HCT116 (cell line): ENCODE results near the gene STK32B. TPM values are rescaled to one million over a fixed set of nuclear protein-coding genes. Genes with fewer than 3 reads are reported as not detected.

Experiments used
- ATAC-seq: fragments of 200-7000 bp; cut with Tn5 transposase; 2 replicates; pipeline ENCODE4 v1.9.1; 2020; ENCODE audit warnings: mild to moderate bottlenecking, moderate library complexity
- BruUV-seq: library from RNA; stranded (reverse); fragments of 400-500 nt; replicated peaks from 2 replicates; lab custom pipeline; 2021; lab: Mats Ljungman, UMichigan
- CTCF ChIA-PET: fragments of 300-600 bp; sonication (Branson Sonifier 250); formaldehyde crosslinking; loops from one replicate; lab custom pipeline; 2021; ENCODE audit warnings: antibody characterized with exemption; lab: Charles Lee
- POLR2A ChIA-PET: fragments of 300-600, 350-600 bp; sonication (Branson Sonifier 250); formaldehyde crosslinking; loops from one replicate; lab custom pipeline; 2021; ENCODE audit warnings: antibody characterized with exemption; lab: Charles Lee
- RAD21 ChIA-PET, 2 experiments: fragments of 300-600 bp; sonication (Branson Sonifier 250); formaldehyde crosslinking; loops; one replicate each; lab custom pipeline; 2023; ENCODE audit warnings: low total read pairs in 2 of 2; ENCODE audit not compliant: uncharacterized antibody in 2 of 2, unreplicated experiment in 2 of 2, low non-redundant PET in 1 of 2; lab: Charles Lee
- DNase-seq: peaks from one replicate; pipeline ENCODE4 v3.0.0-alpha.2; 2010; ENCODE audit warnings: low read depth, low spot score
- H2AFZ ChIP-seq: fragments of 200-600 bp; shearing (Covaris generic), sonication (generic); 2 replicates; pipeline ENCODE4 v1.6.1; 2017; ENCODE audit warnings: low read depth, mixed run types, mixed read lengths, antibody characterized with exemption, low read length; ENCODE audit not compliant: poor library complexity, severe bottlenecking
- H3K27ac ChIP-seq: 2 replicates; pipeline ENCODE4 v1.5.1; 2012; ENCODE audit warnings: low read depth, low read length
- H3K27me3 ChIP-seq: fragments of 200-600 bp; sonication (generic); 2 replicates; pipeline ENCODE4 v1.6.1; 2016; ENCODE audit warnings: mixed run types, low read length, mixed read lengths; ENCODE audit not compliant: insufficient read depth
- H3K36me3 ChIP-seq, 2 experiments: fragments of 200-500 bp in 1 of 2; fragments of 200-600 bp in 1 of 2; sonication (Bioruptor generic) in 1 of 2; sonication (generic) in 1 of 2; 2 replicates each; pipeline versions ENCODE4 v1.5.1 to v1.6.1; 2014 to 2016; ENCODE audit warnings: low read length in 2 of 2, inconsistent platforms in 1 of 2, mixed read lengths in 1 of 2, mixed run types in 1 of 2; ENCODE audit not compliant: insufficient read depth in 2 of 2, control insufficient read depth in 1 of 2
- H3K4me1 ChIP-seq, 2 experiments: fragments of 200-600 bp in 1 of 2; sonication (generic) in 1 of 2; 2 replicates each; pipeline versions ENCODE4 v1.5.1 to v1.6.1; 2012 to 2017; ENCODE audit warnings: low read length in 2 of 2, inconsistent platforms in 1 of 2, mild to moderate bottlenecking in 1 of 2, mixed read lengths in 1 of 2, mixed run types in 1 of 2, moderate library complexity in 1 of 2; ENCODE audit not compliant: insufficient read depth in 2 of 2, control insufficient read depth in 1 of 2
- H3K4me2 ChIP-seq: fragments of 200-600 bp; sonication (generic); 2 replicates; pipeline ENCODE4 v1.6.1; 2017; ENCODE audit warnings: mixed run types, low read length, mixed read lengths
- H3K4me3 ChIP-seq, 2 experiments: fragments of 200-600 bp in 1 of 2; sonication (generic) in 1 of 2; replicated peaks in 1 of 2; 2 replicates each; pipeline ENCODE4 v1.5.1; 2011 to 2016; ENCODE audit warnings: low read length in 2 of 2, control low read depth in 1 of 2, low read depth in 1 of 2, mild to moderate bottlenecking in 1 of 2, mixed read lengths in 1 of 2, mixed run types in 1 of 2
- H3K79me2 ChIP-seq: fragments of 200-600 bp; sonication (generic); 2 replicates; pipeline ENCODE4 v1.6.1; 2017; ENCODE audit warnings: mild to moderate bottlenecking, mixed run types, low read length, moderate library complexity, mixed read lengths; ENCODE audit not compliant: insufficient read depth
- H3K9ac ChIP-seq: fragments of 200-600 bp; sonication (generic); 2 replicates; pipeline ENCODE4 v1.6.1; 2016; ENCODE audit warnings: low read length, mixed read lengths
- H3K9me2 ChIP-seq: fragments of 200-600 bp; sonication (generic), shearing (Covaris generic); 2 replicates; pipeline ENCODE4 v1.6.1; 2017; ENCODE audit warnings: mixed run types, mild to moderate bottlenecking, moderate library complexity; ENCODE audit not compliant: insufficient read depth
- H3K9me3 ChIP-seq, 2 experiments: fragments of 200-500 bp in 1 of 2; fragments of 200-600 bp in 1 of 2; sonication (Bioruptor generic) in 1 of 2; sonication (generic) in 1 of 2; 2 replicates each; pipeline ENCODE4 v1.6.1; 2014 to 2017; ENCODE audit warnings: low read length in 2 of 2, mixed read lengths in 2 of 2, inconsistent platforms in 1 of 2, low read depth in 1 of 2, mild to moderate bottlenecking in 1 of 2, mixed run types in 1 of 2, moderate library complexity in 1 of 2; ENCODE audit not compliant: control insufficient read depth in 1 of 2, insufficient read depth in 1 of 2
- H4K20me1 ChIP-seq: fragments of 200-600 bp; sonication (generic), shearing (Covaris generic); 2 replicates; pipeline ENCODE4 v1.6.1; 2017; ENCODE audit warnings: mixed run types, mild to moderate bottlenecking, moderate library complexity; ENCODE audit not compliant: insufficient read depth
- EGR1 ChIP-seq: IDR thresholded peaks from 2 replicates; pipeline ENCODE4 v1.6.1; 2012; ENCODE audit warnings: low read depth
- EZH2phosphoT487 ChIP-seq: fragments of 200-600 bp; IDR thresholded peaks from 2 replicates; pipeline ENCODE4 v1.6.1; 2018; ENCODE audit warnings: antibody characterized with exemption, borderline replicate concordance
- JUND ChIP-seq: IDR thresholded peaks from 2 replicates; pipeline ENCODE4 v1.6.1; 2012
- POLR2AphosphoS5 ChIP-seq: IDR thresholded peaks from 2 replicates; pipeline ENCODE4 v1.6.1; 2011; ENCODE audit warnings: mild to moderate bottlenecking, low read depth, low read length, moderate library complexity
- RAD21 ChIP-seq: IDR thresholded peaks from 2 replicates; pipeline ENCODE4 v1.6.1; 2012; ENCODE audit warnings: low read depth, mild to moderate bottlenecking
- TCF7L2 ChIP-seq: IDR thresholded peaks from 2 replicates; pipeline ENCODE4 v1.7.0; 2011; ENCODE audit warnings: borderline replicate concordance, inconsistent platforms; ENCODE audit not compliant: insufficient read depth, insufficient read length; ENCODE audit errors: extremely low read depth
- intact Hi-C: fragments of 100-400 bp; cut with micrococcal nuclease; formaldehyde crosslinking; loops from 2 replicates; pipeline ENCODE4 v1.10.0; 2022
- total RNA-seq: library from RNA; stranded (reverse); gene quantifications from one replicate; pipeline ENCODE4 v1.2.1, GENCODE V29; 2021; ENCODE audit not compliant: unreplicated experiment
- TF ChIP-seq, protein P1 (sequence below), 3 experiments: fragments of 200-600 bp in 1 of 3; sonication (generic) in 1 of 3; IDR thresholded peaks in 2 of 3; conservative IDR thresholded peaks in 1 of 3; 2 replicates each; pipeline ENCODE4 v1.5.1; 2012 to 2017; ENCODE audit warnings: low read depth in 2 of 3, low read length in 2 of 3, antibody characterized with exemption in 1 of 3, borderline replicate concordance in 1 of 3, control low read depth in 1 of 3, mild to moderate bottlenecking in 1 of 3, mixed read lengths in 1 of 3, mixed run types in 1 of 3, moderate library complexity in 1 of 3; ENCODE audit not compliant: insufficient read depth in 1 of 3
- TF ChIP-seq, protein P2 (sequence below): IDR thresholded peaks from 2 replicates; pipeline ENCODE4 v1.6.1; 2012; ENCODE audit warnings: low read depth

Gene STK32B
- total RNA-seq, 1 experiment from 2014 or later, result not detected

DNA sequence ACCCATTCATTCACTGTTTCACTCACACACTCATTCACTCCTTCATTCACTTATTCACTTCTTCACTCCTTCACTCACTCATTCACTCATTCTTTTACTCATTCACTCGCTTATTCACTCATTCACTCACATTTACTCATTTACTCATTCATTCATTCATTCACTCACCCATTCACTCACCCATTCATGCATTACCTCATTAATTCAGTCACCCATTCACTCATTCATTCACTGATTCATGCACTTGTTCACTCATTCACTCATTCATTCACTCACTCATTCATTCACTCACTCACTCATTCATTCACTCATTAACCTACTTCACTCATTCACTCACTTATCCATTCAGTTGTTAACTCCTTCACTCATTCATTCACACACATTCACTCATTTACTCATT lies 70.8 kb downstream of the STK32B start:
- no peak overlapping the region for H2AFZ ChIP-seq
- ChIA-PET RAD21 (no interaction called here), POLR2A (no interaction called here), CTCF (no interaction called here)
- TF ChIP-seq TCF7L2 (no peak), RAD21 (no peak), EGR1 (no peak), EZH2phosphoT487 (no peak)
- TF ChIP-seq, protein P1, sequence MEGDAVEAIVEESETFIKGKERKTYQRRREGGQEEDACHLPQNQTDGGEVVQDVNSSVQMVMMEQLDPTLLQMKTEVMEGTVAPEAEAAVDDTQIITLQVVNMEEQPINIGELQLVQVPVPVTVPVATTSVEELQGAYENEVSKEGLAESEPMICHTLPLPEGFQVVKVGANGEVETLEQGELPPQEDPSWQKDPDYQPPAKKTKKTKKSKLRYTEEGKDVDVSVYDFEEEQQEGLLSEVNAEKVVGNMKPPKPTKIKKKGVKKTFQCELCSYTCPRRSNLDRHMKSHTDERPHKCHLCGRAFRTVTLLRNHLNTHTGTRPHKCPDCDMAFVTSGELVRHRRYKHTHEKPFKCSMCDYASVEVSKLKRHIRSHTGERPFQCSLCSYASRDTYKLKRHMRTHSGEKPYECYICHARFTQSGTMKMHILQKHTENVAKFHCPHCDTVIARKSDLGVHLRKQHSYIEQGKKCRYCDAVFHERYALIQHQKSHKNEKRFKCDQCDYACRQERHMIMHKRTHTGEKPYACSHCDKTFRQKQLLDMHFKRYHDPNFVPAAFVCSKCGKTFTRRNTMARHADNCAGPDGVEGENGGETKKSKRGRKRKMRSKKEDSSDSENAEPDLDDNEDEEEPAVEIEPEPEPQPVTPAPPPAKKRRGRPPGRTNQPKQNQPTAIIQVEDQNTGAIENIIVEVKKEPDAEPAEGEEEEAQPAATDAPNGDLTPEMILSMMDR (IDR thresholded peaks at IDR 0.05 in 2 of 3, conservative IDR thresholded peaks at IDR 0.05 in 1 of 3; ENCODE audit: borderline replicate concordance in 1 of 3, insufficient read depth in 1 of 3, low read depth in 2 of 3, low read length in 2 of 3), result no peak
- H3K4me2 ChIP-seq, result no peak overlapping the region
- peaks cover 57% of the 10 kb centered on the region for H3K27me3 ChIP-seq
- no peaks in the 10 kb centered on the region for H3K4me1 ChIP-seq
- ATAC-seq, result no peak
- H3K9me2 ChIP-seq, result no peaks in the 10 kb centered on the region
- intact Hi-C loops, result no loop called here
- no peak for DNase-seq
- H3K4me3 ChIP-seq, result no peak overlapping the region
- H3K9ac ChIP-seq, result no peak overlapping the region
- H3K79me2 ChIP-seq, result no peaks in the 10 kb centered on the region
- H3K27ac ChIP-seq, result no peak overlapping the region
- no TSS peak for BruUV-seq
- no peaks in the 10 kb centered on the region for H3K36me3 ChIP-seq
- no peaks in the 10 kb centered on the region for H3K9me3 ChIP-seq
- H4K20me1 ChIP-seq, result no peaks in the 10 kb centered on the region; the same call in 1 of the 2 replicates

DNA sequence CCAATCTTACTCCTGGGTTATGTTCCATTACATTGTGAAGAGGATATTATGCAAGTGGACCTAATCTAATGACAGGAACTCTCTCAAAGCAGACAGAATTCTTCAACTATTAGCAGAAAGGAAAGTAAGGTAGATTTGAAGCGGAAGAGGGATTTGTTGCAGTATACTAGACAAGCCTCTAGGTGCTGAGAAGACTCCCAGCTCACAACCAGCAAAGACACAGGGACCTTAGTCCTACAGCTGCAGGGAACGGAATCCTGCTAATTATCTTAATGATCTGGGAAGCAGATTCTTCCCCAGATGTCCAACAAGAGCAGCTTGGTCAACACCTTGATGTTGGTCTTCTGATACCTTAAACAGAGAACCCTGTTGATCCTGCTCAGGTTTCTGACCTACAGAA lies 73.6 kb downstream of the STK32B start:
- H3K27ac ChIP-seq, result no peak overlapping the region
- POLR2A ChIA-PET, result no interaction called here
- no peaks in the 10 kb centered on the region for H3K79me2 ChIP-seq
- BruUV-seq, result no TSS peak
- no peaks in the 10 kb centered on the region for H3K36me3 ChIP-seq
- intact Hi-C loops, result no loop called here
- no peaks in the 10 kb centered on the region for H3K4me1 ChIP-seq
- DNase-seq (no peak), ATAC-seq (no peak)
- H3K9ac ChIP-seq, result no peak overlapping the region
- CTCF ChIA-PET, result no interaction called here
- RAD21 ChIA-PET, result no interaction called here
- no peak overlapping the region for H3K4me2 ChIP-seq
- TF ChIP-seq RAD21 (no peak), JUND (no peak), POLR2AphosphoS5 (no peak)
- TF ChIP-seq, protein P2, sequence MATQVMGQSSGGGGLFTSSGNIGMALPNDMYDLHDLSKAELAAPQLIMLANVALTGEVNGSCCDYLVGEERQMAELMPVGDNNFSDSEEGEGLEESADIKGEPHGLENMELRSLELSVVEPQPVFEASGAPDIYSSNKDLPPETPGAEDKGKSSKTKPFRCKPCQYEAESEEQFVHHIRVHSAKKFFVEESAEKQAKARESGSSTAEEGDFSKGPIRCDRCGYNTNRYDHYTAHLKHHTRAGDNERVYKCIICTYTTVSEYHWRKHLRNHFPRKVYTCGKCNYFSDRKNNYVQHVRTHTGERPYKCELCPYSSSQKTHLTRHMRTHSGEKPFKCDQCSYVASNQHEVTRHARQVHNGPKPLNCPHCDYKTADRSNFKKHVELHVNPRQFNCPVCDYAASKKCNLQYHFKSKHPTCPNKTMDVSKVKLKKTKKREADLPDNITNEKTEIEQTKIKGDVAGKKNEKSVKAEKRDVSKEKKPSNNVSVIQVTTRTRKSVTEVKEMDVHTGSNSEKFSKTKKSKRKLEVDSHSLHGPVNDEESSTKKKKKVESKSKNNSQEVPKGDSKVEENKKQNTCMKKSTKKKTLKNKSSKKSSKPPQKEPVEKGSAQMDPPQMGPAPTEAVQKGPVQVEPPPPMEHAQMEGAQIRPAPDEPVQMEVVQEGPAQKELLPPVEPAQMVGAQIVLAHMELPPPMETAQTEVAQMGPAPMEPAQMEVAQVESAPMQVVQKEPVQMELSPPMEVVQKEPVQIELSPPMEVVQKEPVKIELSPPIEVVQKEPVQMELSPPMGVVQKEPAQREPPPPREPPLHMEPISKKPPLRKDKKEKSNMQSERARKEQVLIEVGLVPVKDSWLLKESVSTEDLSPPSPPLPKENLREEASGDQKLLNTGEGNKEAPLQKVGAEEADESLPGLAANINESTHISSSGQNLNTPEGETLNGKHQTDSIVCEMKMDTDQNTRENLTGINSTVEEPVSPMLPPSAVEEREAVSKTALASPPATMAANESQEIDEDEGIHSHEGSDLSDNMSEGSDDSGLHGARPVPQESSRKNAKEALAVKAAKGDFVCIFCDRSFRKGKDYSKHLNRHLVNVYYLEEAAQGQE, result no peak
- TF ChIP-seq, protein P1 (IDR thresholded peaks at IDR 0.05 in 2 of 3, conservative IDR thresholded peaks at IDR 0.05 in 1 of 3; ENCODE audit: borderline replicate concordance in 1 of 3, insufficient read depth in 1 of 3, low read depth in 2 of 3, low read length in 2 of 3), result 0 out of 6 replicates have a peak, but pooled peaks of 2 of the 3 experiments have one; percentile 10 to 14
- TF ChIP-seq, all 23 proteins: peak for 1
- Histone ChIP-seq H3K9me2 (no peaks in the 10 kb centered on the region), H3K27me3 (peaks cover 60% of the 10 kb centered on the region), H3K4me3 (no peak overlapping the region), H2AFZ (no peak overlapping the region), H3K9me3 (no peaks in the 10 kb centered on the region), H4K20me1 (no peaks in the 10 kb centered on the region)
